Liver (tissue), 9 donors: ENCODE results near the gene MAN2A1. TPM values are rescaled to one million over a fixed set of nuclear protein-coding genes. Genes with fewer than 3 reads are reported as not detected.

Experiments
- DNase-seq: peaks from one replicate; pipeline ENCODE4 v3.0.0-alpha.2; 2017; ENCODE audit warnings: low spot score
- H3K27ac ChIP-seq, 2 donors: one replicate each; pipeline ENCODE4 v1.7.0; 2013; ENCODE audit warnings: inconsistent platforms in 2 of 2, low read length in 2 of 2, control low read depth in 1 of 2, low read depth in 1 of 2, mild to moderate bottlenecking in 1 of 2
- H3K27me3 ChIP-seq, 4 donors: one replicate each; pipeline versions ENCODE4 v1.6.1 to v1.7.0; 2013; ENCODE audit warnings: low read length in 3 of 4, inconsistent platforms in 1 of 4, mild to moderate bottlenecking in 1 of 4, moderate library complexity in 1 of 4; ENCODE audit not compliant: control insufficient read depth in 4 of 4, insufficient read depth in 4 of 4
- H3K36me3 ChIP-seq, 4 donors: one replicate each; pipeline versions ENCODE4 v1.6.1 to v1.7.0; 2013; ENCODE audit warnings: low read length in 3 of 4, mild to moderate bottlenecking in 3 of 4, low read depth in 1 of 4, moderate library complexity in 1 of 4; ENCODE audit not compliant: control insufficient read depth in 4 of 4, insufficient read depth in 3 of 4
- H3K4me1 ChIP-seq, 4 donors: one replicate each; pipeline versions ENCODE4 v1.6.1 to v1.7.0; 2013; ENCODE audit warnings: low read length in 3 of 4, mild to moderate bottlenecking in 3 of 4, moderate library complexity in 1 of 4; ENCODE audit not compliant: control insufficient read depth in 4 of 4, insufficient read depth in 4 of 4
- H3K4me3 ChIP-seq, 3 donors: one replicate each; pipeline versions ENCODE4 v1.6.1 to v1.7.0; 2013; ENCODE audit warnings: low read length in 3 of 3, control low read depth in 1 of 3, low read depth in 1 of 3, mild to moderate bottlenecking in 1 of 3
- H3K9ac ChIP-seq, 2 donors: one replicate each; pipeline ENCODE4 v1.7.0; 2013; ENCODE audit warnings: low read length in 2 of 2, mild to moderate bottlenecking in 2 of 2, moderate library complexity in 2 of 2, control low read depth in 1 of 2, low read depth in 1 of 2
- H3K9me3 ChIP-seq, 4 donors: one replicate each; pipeline versions ENCODE4 v1.6.1 to v1.7.0; 2013; ENCODE audit warnings: low read length in 3 of 4; ENCODE audit not compliant: control insufficient read depth in 4 of 4
- EGR1 ChIP-seq, 2 donors: IDR thresholded peaks; 2 replicates each; pipeline ENCODE4 v1.6.1; 2016 to 2018; ENCODE audit warnings: antibody characterized with exemption in 2 of 2, low read depth in 2 of 2
- FOXA1 ChIP-seq: IDR thresholded peaks from 2 replicates; pipeline ENCODE4 v1.6.1; 2016; ENCODE audit warnings: antibody characterized with exemption
- FOXA2 ChIP-seq: IDR thresholded peaks from 2 replicates; pipeline ENCODE4 v1.6.1; 2016; ENCODE audit warnings: antibody characterized with exemption
- GABPA ChIP-seq, 2 donors: IDR thresholded peaks in 1 of 2; conservative IDR thresholded peaks in 1 of 2; 2 replicates each; pipeline ENCODE4 v1.6.1; 2016; ENCODE audit warnings: antibody characterized with exemption in 2 of 2, mild to moderate bottlenecking in 1 of 2, moderate library complexity in 1 of 2
- HNF4A ChIP-seq, 2 donors: conservative IDR thresholded peaks; 2 replicates each; pipeline ENCODE4 v1.6.1; 2016; ENCODE audit warnings: antibody characterized with exemption in 2 of 2, mild to moderate bottlenecking in 2 of 2
- HNF4G ChIP-seq: IDR thresholded peaks from 2 replicates; pipeline ENCODE4 v1.6.1; 2016; ENCODE audit warnings: antibody characterized with exemption
- JUND ChIP-seq, 2 donors: IDR thresholded peaks; 2 replicates each; pipeline ENCODE4 v1.6.1; 2016; ENCODE audit warnings: antibody characterized with exemption in 2 of 2
- NR2F2 ChIP-seq: IDR thresholded peaks from 2 replicates; pipeline ENCODE4 v1.6.1; 2016; ENCODE audit warnings: antibody characterized with exemption
- RAD21 ChIP-seq, 2 donors: IDR thresholded peaks; 2 replicates each; pipeline ENCODE4 v1.6.1; 2016; ENCODE audit warnings: antibody characterized with exemption in 2 of 2, mild to moderate bottlenecking in 2 of 2
- RXRA ChIP-seq, 2 donors: IDR thresholded peaks; 2 replicates each; pipeline ENCODE4 v1.6.1; 2017 to 2018; ENCODE audit warnings: antibody characterized with exemption in 2 of 2, mild to moderate bottlenecking in 1 of 2
- SP1 ChIP-seq: IDR thresholded peaks from 2 replicates; pipeline ENCODE4 v1.6.1; 2018; ENCODE audit warnings: antibody characterized with exemption, mild to moderate bottlenecking
- TAF1 ChIP-seq: conservative IDR thresholded peaks from 2 replicates; pipeline ENCODE4 v1.6.1; 2016; ENCODE audit warnings: antibody characterized with exemption, mild to moderate bottlenecking
- YY1 ChIP-seq: IDR thresholded peaks from 2 replicates; pipeline ENCODE4 v1.6.1; 2016; ENCODE audit warnings: antibody characterized with exemption, mild to moderate bottlenecking
- WGBS: extraction: QIAGEN DNeasy Blood & Tissue Kit; methylation state at CpG from one replicate; pipeline ENCODE4 v1.1.7; 2013; 5-methylcytosine and 5-hydroxymethylcytosine counted together
- polyA plus RNA-seq, 2 donors: library from polyadenylated mRNA; stranded (reverse) in 1 of 2; unstranded in 1 of 2; fragments of 200-250 nt in 1 of 2; fragments of >200 nt in 1 of 2; fragmentation: Nextera tagmentation in 1 of 2; extraction: Ambion mirVana in 1 of 2; gene quantifications; one replicate each; pipeline versions ENCODE4 v1.2.1 to v1.2.3, GENCODE V29; 2013 to 2015
- total RNA-seq, 2 donors: library from RNA; depleted of rRNA; stranded (reverse); fragments of >200 nt; gene quantifications; one replicate each; pipeline ENCODE4 v1.2.3, GENCODE V29; 2014
- TF ChIP-seq, protein P1 (sequence below): IDR thresholded peaks from 2 replicates; pipeline ENCODE4 v1.6.1; 2016; ENCODE audit warnings: antibody characterized with exemption, mild to moderate bottlenecking
- TF ChIP-seq, protein P2 (sequence below): IDR thresholded peaks from 2 replicates; pipeline ENCODE4 v1.6.1; 2016; ENCODE audit warnings: antibody characterized with exemption
- TF ChIP-seq, protein P3 (sequence below): IDR thresholded peaks from 2 replicates; pipeline ENCODE4 v1.6.1; 2016; ENCODE audit warnings: antibody characterized with exemption
- TF ChIP-seq, protein P4 (sequence below): fragments of 150-350 bp; IDR thresholded peaks from 2 replicates; pipeline ENCODE4 v1.5.1; 2017; ENCODE audit warnings: improper control_type of control experiment, low read depth, low read length; ENCODE audit not compliant: missing input control
- TF ChIP-seq, protein P5 (sequence below): IDR thresholded peaks from 2 replicates; pipeline ENCODE4 v1.6.1; 2016; ENCODE audit warnings: antibody characterized with exemption
- donor health status: healthy.
- donor health status: healthy.
- donor health status: healthy.
- donor health status: healthy.
- donor health status: healthy.

MAN2A1 gene
- total and polyA plus RNA-seq, 4 donors: 21.4 to 82.8 (median 47.3) TPM

DNA sequence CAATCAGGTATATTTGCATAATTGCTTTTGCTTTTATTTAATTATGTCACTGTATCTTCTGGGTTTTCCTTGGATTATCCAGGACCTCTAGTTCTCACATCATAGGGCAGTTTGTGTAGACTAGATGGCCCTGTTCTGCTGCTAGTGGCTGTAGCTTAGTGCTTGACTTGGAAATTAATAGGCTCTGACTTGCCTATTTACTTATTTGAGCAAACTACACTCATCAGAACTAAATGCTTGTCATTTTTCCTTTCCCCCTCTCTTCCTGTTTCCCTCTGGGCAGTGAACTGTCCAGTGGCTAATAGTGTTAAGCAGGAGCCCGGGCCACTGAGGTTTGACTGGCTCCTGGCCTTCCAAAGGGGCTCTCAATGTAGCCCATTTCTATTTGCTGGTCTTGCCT is 135.7 kb downstream of the MAN2A1 start:
- Histone ChIP-seq H3K4me3 (no peak overlapping the region), H3K9ac (no peak overlapping the region), H3K4me1 (no peaks in the 10 kb centered on the region), H3K9me3 (no peaks in the 10 kb centered on the region), H3K27ac (no peak overlapping the region), H3K27me3 (no peaks in the 10 kb centered on the region), H3K36me3 (peaks cover 2 to 30% (median 19%) of the 10 kb centered on the region in 4 donors)
- TF ChIP-seq SP1 (no peak), FOXA2 (no peak), YY1 (no peak), RAD21 (IDR thresholded peaks at IDR 0.05) (no peak), EGR1 (IDR thresholded peaks at IDR 0.05; ENCODE audit: low read depth in 2 of 2) (no peak), JUND (IDR thresholded peaks at IDR 0.05) (no peak), NR2F2 (no peak), HNF4A (conservative IDR thresholded peaks at IDR 0.05) (no peak), FOXA1 (no peak), TAF1 (no peak), HNF4G (no peak), GABPA (IDR thresholded peaks at IDR 0.05 in 1 of 2, conservative IDR thresholded peaks at IDR 0.05 in 1 of 2) (no peak), RXRA (IDR thresholded peaks at IDR 0.05) (no peak)
- TF ChIP-seq, protein P1, sequence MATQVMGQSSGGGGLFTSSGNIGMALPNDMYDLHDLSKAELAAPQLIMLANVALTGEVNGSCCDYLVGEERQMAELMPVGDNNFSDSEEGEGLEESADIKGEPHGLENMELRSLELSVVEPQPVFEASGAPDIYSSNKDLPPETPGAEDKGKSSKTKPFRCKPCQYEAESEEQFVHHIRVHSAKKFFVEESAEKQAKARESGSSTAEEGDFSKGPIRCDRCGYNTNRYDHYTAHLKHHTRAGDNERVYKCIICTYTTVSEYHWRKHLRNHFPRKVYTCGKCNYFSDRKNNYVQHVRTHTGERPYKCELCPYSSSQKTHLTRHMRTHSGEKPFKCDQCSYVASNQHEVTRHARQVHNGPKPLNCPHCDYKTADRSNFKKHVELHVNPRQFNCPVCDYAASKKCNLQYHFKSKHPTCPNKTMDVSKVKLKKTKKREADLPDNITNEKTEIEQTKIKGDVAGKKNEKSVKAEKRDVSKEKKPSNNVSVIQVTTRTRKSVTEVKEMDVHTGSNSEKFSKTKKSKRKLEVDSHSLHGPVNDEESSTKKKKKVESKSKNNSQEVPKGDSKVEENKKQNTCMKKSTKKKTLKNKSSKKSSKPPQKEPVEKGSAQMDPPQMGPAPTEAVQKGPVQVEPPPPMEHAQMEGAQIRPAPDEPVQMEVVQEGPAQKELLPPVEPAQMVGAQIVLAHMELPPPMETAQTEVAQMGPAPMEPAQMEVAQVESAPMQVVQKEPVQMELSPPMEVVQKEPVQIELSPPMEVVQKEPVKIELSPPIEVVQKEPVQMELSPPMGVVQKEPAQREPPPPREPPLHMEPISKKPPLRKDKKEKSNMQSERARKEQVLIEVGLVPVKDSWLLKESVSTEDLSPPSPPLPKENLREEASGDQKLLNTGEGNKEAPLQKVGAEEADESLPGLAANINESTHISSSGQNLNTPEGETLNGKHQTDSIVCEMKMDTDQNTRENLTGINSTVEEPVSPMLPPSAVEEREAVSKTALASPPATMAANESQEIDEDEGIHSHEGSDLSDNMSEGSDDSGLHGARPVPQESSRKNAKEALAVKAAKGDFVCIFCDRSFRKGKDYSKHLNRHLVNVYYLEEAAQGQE: no peak
- TF ChIP-seq, protein P2, sequence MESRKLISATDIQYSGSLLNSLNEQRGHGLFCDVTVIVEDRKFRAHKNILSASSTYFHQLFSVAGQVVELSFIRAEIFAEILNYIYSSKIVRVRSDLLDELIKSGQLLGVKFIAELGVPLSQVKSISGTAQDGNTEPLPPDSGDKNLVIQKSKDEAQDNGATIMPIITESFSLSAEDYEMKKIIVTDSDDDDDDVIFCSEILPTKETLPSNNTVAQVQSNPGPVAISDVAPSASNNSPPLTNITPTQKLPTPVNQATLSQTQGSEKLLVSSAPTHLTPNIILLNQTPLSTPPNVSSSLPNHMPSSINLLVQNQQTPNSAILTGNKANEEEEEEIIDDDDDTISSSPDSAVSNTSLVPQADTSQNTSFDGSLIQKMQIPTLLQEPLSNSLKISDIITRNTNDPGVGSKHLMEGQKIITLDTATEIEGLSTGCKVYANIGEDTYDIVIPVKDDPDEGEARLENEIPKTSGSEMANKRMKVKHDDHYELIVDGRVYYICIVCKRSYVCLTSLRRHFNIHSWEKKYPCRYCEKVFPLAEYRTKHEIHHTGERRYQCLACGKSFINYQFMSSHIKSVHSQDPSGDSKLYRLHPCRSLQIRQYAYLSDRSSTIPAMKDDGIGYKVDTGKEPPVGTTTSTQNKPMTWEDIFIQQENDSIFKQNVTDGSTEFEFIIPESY: no peak
- TF ChIP-seq, protein P3, sequence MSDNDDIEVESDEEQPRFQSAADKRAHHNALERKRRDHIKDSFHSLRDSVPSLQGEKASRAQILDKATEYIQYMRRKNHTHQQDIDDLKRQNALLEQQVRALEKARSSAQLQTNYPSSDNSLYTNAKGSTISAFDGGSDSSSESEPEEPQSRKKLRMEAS: no peak
- TF ChIP-seq, protein P4, sequence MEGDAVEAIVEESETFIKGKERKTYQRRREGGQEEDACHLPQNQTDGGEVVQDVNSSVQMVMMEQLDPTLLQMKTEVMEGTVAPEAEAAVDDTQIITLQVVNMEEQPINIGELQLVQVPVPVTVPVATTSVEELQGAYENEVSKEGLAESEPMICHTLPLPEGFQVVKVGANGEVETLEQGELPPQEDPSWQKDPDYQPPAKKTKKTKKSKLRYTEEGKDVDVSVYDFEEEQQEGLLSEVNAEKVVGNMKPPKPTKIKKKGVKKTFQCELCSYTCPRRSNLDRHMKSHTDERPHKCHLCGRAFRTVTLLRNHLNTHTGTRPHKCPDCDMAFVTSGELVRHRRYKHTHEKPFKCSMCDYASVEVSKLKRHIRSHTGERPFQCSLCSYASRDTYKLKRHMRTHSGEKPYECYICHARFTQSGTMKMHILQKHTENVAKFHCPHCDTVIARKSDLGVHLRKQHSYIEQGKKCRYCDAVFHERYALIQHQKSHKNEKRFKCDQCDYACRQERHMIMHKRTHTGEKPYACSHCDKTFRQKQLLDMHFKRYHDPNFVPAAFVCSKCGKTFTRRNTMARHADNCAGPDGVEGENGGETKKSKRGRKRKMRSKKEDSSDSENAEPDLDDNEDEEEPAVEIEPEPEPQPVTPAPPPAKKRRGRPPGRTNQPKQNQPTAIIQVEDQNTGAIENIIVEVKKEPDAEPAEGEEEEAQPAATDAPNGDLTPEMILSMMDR: no peak
- TF ChIP-seq, protein P5, sequence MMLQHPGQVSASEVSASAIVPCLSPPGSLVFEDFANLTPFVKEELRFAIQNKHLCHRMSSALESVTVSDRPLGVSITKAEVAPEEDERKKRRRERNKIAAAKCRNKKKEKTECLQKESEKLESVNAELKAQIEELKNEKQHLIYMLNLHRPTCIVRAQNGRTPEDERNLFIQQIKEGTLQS: no peak
- 97% methylated on average over 1 of the region's 1 CpG for WGBS
- DNase-seq: no peak
